SHP77 treated with DMSO at 0.1 percent for 48 hours (cell line): ENCODE results near the gene TMEM190.
A peak's percentile ranks its signal among the peaks of the same experiment; 100 is the strongest.

Source experiments
- DNase-seq: peaks from one replicate; lab custom pipeline; 2025; lab: John Stamatoyannopoulos, UW

Gene TMEM190

DNA sequence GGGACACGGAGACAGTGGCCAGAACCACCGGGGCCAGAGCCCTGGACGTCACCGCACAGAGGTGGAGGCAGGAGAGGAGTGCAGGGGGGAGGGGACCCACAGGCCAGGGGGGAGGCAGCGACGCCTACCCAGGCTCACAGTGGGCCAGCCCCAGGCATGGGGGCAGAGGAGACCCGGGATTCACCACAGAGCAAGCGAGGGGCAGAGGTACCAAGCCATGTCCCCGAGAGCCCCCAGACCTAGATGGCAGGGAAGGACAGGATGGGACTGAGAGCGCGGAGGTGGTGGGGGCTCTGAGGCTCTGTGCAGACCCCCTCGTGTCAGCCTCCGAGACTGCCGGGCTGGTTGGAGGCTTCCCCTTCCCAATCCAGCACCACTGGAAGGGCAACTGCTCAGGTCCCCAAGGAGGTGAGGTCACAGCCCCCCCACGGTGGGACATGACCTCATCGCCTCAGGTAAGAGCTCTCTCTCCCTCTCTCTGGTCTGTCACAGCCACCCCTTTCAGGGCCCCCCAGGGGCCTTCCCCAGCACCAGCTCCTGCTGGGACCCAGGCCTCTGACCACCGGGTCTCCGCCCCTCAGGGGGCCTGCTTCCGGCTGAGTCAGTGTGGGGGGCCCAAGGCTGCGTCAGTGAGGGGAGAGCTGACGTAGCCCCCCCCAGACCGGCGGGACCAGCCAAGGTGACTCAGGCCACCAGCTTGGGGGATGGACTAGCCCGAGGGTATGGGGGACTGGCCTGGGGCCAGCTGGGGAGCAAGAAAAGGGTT, 4.1 kb upstream of the TMEM190 start:
- no peak for DNase-seq

DNA sequence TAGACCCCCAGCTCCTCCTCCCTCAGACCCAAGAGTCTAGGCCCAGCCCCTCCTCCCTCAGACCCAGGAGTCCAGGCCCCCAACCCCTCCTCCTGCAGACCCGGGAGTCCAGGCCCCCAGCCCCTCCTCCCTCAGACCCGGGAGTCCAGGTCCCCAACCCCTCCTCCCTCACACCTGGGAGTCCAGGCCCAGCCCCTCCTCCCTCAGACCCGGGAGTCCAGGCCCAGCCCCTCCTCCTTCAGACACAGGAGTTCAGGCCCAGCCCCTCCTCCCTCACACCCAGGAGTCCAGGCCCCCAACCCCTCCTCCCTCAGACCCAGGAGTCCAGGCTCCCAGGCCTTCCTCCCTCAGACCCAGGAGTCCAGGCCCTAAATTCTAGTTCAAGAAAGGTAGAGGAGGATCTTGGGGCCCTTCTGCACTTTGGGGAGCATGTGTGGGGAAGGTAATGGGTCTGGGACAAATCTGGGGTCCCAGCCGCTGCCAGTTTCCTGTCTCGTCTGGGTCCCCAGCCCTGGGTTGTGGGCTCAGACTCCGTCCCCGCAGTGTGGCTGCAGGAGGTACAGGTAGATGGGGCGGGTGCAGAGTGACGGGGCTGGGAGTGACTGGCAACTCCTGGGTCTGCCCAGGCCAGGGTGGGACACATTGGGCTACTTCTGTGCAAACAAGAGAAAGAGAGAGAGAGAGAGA, 3.2 kb upstream of the TMEM190 start:
- no peak for DNase-seq

DNA sequence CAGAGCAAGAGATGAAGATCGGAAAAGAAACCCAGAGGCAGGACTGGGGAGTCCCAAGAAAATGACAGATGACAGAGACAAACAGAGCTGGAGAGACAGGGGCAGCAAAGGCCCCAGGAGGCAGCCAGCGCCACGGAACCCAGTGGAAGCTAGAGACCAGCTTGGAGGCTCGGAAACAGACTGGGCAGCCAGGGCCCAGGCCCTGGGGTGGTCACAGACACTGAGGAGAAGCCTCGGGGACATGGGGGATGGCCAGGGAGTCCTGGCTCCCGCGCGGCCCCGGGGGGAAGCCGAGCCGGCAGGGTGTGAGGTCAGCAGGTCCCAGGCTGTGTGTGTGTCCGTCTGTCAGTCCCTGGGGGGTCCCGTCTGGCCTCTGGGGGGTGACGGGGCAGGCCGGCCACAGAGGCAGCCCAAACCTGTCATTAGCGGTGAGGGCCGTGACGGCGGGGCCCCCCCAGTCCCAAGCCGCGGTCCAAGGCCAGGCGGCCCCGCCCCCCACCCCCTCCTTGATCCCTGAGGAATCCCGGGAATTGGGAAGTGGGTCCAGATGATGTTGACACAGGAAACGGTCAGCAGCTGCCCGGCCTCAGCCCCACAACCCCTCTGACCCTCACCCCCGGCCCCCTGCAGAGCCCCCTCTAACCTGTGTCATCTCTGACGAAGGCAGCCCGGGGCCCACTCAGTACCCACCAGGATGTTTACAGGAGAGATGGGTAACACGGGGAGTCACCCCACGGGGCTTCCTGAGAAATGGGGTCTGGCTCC, 2.5 kb upstream of the TMEM190 start:
- no peak for DNase-seq

- DNase-seq: no peak
Observed at GRCh38 chr19:55377356-55378131, 918 bp downstream of the TMEM190 start.

DNA sequence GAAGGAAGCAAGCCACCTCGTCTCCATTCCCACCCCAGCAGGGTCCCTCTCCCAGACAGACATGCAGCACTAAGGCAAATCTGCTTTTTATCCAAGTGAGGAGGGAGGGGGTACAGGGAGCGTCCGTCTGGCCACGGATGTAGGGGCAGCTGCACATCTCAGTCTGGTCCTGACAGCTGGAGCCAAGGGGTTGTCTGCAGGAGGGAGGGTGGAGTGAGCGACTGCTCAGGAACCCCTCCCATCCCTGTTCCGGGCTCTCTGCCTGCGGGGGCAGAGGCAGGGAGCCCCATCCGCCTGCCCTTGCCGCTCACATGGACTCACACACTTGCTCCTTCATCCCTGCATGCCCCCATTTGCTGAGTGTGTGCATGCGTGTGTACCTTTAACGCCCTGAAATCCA, 2.5 kb downstream of the TMEM190 start:
- DNase-seq: peak; percentile 18

DNA sequence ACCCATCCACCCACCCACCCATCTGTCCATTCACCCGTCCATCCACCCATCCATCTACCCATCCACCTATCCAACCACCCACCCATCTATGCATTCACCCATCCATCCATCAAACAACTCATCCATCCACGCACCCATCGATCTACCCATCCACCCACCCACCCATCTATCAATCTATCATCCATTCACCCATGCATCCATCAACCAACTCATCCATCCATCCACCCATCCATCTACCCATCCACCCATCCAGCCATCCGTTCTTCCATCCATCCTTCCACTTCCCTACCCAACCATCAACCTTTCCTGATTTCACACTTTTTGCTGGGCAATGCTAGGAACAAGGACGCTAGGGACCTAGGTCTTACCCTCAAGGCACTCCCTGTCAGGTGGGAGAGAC, 5.4 kb downstream of the TMEM190 start:
- no peak for DNase-seq

DNA sequence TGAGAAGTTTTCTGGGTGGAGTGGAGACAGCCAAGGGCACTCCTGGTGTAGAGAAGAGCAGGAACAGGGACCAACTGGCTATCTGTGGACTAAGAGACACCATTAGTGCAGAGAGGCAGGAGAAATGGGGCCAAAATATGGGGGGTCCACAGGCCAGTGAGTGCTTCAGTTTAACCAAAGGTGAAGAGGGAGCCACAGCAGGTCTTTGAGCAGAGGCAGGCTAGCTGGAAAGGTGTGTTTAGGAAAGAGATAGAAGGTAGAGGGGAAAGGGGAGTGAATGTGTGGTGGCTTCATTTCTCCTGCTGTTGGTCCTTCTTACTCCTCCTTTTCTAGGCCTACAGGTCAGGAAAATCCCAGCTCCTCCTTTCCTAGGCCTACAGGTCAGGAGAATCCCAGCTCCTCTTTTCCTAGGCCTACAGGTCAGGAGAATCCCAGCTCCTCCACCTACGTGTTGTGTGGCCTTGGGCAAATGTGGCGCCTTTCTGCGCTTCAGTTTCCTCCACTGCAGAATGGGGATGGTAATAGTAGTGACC, 6.0 kb downstream of the TMEM190 start:
- no peak for DNase-seq

DNA sequence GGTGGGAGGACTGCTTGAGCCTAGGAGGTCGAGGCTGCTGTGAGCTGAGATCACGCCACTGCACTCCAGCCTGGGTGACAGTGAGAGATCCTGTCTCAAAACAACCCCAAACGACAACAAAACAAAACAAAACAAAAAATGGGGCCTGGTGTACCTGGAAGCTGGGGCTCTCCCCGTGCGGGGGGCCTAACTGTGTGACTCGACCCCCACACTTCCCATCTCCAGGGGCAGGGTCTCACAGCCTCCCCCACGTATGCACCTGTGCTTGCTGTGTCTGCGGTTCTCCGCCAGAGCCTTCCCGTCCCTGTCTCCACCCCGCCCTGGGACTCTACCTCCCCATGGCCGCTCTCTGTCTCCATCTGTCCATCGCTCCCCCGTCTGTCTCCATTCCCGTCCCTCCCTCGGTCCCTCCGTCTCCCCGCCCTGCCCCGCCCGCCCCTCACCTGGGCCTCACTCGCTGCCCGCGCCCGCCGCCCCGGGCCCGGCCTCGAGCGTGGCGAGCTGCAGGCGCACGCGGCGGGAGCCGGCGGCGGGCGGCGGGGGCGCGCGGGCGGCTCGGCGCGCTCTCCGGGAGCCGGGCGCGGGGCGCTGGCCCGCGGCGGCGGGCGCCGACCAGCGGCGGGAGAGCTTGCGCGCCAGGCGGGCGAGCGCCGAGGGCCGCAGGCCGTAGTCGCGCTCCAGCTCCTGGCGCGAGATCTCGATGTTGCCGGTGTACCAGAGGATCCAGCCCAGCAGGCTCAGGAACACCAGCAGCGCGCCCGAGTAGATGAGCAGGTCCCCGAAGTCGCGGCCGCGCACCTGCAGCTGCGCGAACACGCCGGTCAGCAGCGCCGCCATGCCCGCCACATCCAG, 6.9 kb downstream of the TMEM190 start:
- DNase-seq: no peak

DNA sequence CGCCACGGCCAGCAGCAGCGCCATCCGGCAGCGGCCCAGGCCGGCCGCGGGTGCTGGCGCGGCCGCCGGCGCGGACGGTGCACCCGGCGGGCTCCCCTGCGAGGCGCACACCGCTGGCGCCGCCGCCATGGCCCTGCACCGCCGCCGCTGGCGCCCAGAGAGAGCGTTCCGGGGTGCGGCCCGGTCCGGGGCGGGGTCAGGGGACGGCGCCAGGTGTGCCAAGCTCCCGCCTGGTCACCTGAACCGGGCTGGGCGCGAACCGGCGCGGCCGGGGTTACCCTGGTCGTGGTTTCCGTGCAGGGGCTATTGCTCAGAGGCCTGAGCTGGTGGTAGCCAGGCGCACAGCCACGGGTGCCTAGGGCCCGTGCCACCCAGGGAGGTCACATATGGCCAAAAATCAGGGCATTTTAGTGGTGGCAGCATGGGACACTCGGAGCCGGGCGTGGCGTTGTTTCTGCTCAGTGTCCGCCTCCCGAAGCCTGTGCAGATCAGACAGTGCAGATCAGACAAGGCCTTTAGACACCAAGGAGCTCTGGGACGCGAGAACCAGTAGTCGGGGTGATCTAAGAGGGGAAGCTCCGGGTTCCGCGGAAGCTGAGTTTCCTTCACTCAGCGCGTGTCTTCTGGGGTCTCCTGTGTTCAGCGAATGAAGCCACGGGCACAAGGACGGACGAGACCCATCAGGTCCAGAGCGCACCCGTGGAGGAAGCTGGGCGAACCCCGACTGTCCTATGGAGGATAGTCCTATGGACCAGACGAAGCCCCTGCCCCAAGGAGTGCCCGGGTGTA, 7.7 kb downstream of the TMEM190 start, which contains the start of gene TMEM238:
Gene TMEM238 (minus strand): TSS at position 162 of the 789 bp plus-strand sequence. CDS start 33 bp downstream, at position 129.
- no peak for DNase-seq

DNA sequence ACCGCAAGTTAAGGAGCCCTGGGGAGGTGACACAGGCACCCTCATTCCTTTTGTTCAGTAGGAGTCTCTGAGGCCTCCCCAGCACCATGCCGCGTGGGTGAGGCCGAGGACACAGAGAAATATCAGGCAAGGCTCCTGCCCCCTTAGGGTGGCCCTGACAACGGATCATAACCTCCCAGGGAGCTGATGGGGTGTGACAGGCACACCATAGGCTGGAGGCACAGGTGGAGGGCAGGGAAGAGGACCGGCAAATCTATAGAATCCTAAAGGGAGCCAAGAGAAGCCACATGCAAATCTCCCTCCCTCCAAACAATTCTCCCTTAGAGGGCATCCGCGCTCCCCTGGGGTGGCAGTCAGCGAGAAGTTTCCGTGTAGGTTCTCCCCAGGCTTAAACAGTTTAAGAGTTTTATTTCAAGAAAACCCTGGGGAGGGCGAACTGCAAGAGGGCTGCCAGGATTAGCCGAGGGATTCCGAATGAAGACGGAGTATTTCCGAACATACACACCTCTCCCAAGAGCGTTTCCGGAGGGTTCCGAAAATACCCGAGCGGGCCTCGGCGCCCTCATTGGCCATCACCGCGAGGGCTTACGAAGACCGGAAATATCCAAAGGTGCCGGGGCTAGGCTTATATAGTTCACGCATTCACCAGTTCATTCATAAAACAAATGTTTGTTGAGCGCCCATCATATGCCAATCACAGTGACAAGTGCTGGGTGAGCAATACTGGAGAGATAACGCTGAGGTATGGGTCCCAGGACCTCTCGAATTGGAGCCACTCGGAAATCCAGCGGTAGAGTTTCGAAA, 8.5 kb downstream of the TMEM190 start:
- DNase-seq: peak; percentile 94

DNA sequence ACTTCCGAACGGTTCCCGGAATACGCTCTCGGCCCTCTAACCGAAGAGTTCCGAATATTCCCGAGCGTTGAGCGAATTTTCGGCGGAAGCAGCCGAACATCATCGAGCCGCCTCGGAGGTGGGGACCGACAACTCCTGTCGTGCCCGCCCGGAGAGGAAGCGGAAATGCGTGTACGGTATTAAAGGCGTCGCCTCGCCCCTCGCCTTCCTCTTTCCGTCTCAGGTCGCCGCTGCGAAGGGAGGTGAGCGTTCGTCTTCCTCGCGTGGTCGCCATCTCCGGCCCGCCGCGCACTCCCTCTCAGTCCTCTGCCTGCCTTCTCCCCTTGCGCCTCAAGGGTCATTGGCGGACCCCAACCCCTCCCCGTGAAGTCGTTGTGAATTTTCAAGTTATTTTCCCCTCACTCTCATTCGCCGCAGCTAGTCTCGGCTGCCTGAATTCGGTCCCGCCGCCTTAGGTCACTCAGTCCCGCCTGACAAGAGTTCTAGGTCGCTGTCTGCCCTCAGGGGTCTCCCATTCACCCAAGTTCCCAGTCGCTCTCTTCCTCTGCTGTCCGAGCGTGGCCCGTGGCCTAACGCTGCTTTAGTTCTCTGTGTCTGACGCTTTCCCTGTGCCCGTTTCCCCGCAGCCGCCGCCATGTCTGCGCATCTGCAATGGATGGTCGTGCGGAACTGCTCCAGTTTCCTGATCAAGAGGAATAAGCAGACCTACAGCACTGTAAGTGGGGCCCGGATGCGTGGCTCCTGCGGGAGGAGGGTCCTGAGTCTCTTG, 9.3 kb downstream of the TMEM190 start, which contains the start of gene RPL28:
Gene RPL28 (plus strand): TSS at position 209 of the 769 bp plus-strand sequence. CDS start 426 bp downstream, at position 635.
- peak; percentile 94 for DNase-seq

- DNase-seq: no peak
Observed at GRCh38 chr19:55386493-55386971, 9.9 kb downstream of the TMEM190 start.

GRCh38 chr19:55387736-55388497, 11.3 kb downstream of the TMEM190 start:
- no peak for DNase-seq

DNA sequence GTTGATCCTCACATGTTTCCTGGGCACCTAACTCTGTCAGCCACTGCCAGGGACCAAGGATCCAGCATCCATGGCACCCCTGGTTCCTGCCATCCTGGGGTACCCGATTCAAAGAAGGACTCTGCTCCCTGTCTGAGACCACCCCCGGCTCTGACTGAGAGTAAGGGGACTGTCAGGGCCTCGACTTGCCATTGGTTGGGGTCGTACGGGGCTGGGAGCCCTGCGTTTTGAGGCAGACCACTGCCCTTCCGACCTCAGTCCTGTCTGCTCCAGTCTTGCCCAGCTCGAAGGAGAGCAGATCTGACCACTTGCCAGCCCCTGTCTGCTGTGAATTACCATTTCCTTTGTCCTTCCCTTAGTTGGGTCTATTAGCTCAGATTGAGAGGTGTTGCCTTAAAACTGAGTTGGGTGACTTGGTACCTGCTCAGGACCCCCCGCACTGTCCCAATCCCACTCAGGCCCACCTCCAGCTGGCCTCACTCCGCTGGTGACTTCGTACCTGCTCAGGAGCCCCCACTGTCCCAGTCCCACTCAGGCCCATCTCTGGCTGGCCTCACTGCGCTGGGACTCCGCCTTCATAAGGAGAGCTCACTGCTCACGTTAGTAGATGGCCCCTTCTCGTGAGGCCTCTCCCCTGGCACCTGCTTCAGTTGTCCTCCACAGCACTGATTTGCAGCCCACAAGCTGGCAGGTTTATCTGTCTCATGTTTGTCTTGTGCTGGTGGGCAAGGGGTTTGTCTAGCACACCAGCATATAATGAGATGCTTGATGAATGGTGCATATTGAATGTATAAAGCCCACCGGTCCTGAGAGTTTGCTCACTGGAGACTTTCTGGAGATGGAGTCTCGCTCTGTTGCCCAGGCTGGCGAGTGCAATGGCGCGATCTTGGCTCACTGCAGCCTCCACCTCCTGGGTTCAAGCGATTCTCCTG, 13.0 kb downstream of the TMEM190 start:
- no peak for DNase-seq

DNA sequence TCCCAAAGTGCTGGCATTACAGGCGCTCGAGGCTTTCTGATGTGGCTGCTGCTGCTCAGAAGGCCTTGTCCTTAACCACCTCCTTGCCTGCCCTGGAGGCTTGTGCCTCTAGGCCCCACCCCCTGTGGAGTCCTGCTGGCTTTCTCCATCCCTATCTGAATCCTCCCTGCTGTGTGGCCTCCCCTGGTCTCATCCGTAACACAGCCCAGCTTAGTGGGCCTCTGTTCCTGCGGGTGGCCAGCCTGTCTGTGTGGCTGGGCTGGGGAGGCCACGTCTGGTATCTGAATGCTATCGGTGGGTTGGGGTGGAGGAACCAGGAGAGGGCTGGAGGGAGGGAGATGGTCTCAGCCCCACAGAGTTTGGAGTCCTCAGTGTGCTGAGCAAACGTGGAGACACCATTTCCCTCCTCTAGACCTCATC, 13.8 kb downstream of the TMEM190 start:
- DNase-seq: no peak

DNA sequence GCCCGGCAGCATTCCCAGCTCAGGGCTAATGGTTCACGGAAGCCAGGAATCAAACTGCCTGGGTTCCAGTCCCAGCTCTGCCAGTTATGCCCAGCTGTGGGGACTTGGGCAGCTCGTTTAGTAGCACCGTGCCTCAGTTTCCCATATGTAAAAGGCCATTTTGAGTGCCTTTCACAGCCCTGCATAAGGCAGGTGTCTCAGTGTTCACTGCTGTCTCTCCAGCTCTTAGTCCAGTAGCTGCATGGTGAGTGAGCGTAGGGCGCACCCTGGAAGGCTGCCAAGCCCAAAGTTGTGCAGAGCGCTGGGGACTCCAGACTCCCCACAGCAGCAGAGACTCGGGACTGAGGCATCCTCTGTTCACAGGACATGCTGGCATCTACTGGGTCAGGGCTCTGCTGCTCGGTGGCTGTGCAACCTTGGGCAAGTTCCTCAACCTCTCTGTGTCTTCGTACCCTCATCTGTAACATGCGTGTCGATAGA, 14.6 kb downstream of the TMEM190 start:
- no peak for DNase-seq
